BJ (cell line): ENCODE measurements around the gene NUF2. TPM values are rescaled to one million over a fixed set of nuclear protein-coding genes. Genes with fewer than 3 reads are reported as not detected.

Source experiments
- CTCF ChIA-PET: fragments of 350-600 bp; formaldehyde crosslinking; extraction: SDS; loops from one replicate; lab custom pipeline; 2021; ENCODE audit warnings: antibody characterized with exemption, inconsistent platforms; lab: Yijun Ruan, JAX
- POLR2A ChIA-PET: fragments of 300-600 bp; sonication (Branson Sonifier 250); formaldehyde crosslinking; extraction: SDS; loops from one replicate; lab custom pipeline; 2021; ENCODE audit warnings: antibody characterized with exemption; lab: Charles Lee
- DNase-seq: peaks from one replicate; pipeline ENCODE4 v3.0.0-alpha.2; 2011; ENCODE audit warnings: low read depth
- H3K27me3 ChIP-seq: 2 replicates; pipeline ENCODE4 v1.6.0; 2011; ENCODE audit warnings: low read length; ENCODE audit not compliant: control insufficient read depth, insufficient read depth
- H3K36me3 ChIP-seq: 2 replicates; pipeline ENCODE4 v1.5.1; 2011; ENCODE audit warnings: low read length; ENCODE audit not compliant: control insufficient read depth, insufficient read depth
- H3K4me3 ChIP-seq: 2 replicates; pipeline ENCODE4 v1.5.1; 2011; ENCODE audit warnings: low read depth, mild to moderate bottlenecking, control low read depth, low read length
- CTCF ChIP-seq: IDR thresholded peaks from 2 replicates; pipeline ENCODE4 v1.5.1; 2011; ENCODE audit warnings: low read depth, mild to moderate bottlenecking, control low read depth, inconsistent platforms, low read length, moderate library complexity; ENCODE audit not compliant: insufficient read depth
- polyA plus RNA-seq: library from polyadenylated mRNA; depleted of rRNA; stranded (reverse); fragments of >200 nt; gene quantifications from 2 replicates; pipeline ENCODE4 v1.2.3, GENCODE V29; 2011

Gene NUF2
- polyA plus RNA-seq, 1 experiment = 5.9 TPM

GRCh38 chr1:163382395-163382794 is 60.6 kb downstream of the NUF2 start:
- Histone ChIP-seq H3K27me3 (no peaks in the 10 kb centered on the region), H3K4me3 (no peak overlapping the region), H3K36me3 (no peaks in the 10 kb centered on the region)
- no peak for TF ChIP-seq CTCF
- ChIA-PET POLR2A (no interaction called here), CTCF (no interaction called here)
- no peak for DNase-seq

- TF ChIP-seq CTCF = no peak
- ChIA-PET POLR2A (no interaction called here), CTCF (no interaction called here)
- H3K27me3 ChIP-seq = no peaks in the 10 kb centered on the region
- no peak overlapping the region for H3K4me3 ChIP-seq
- no peaks in the 10 kb centered on the region for H3K36me3 ChIP-seq
- DNase-seq = no peak
Observed at GRCh38 chr1:163387146-163387545, 65.4 kb downstream of the NUF2 start.

GRCh38 chr1:163388970-163389369 is 67.2 kb downstream of the NUF2 start:
- POLR2A ChIA-PET = no interaction called here
- Histone ChIP-seq H3K36me3 (no peaks in the 10 kb centered on the region), H3K4me3 (no peak overlapping the region), H3K27me3 (no peaks in the 10 kb centered on the region)
- CTCF ChIA-PET = no interaction called here
- TF ChIP-seq CTCF = no peak
- no peak for DNase-seq

- Histone ChIP-seq H3K4me3 (no peak overlapping the region), H3K36me3 (no peaks in the 10 kb centered on the region), H3K27me3 (peaks cover 2% of the 10 kb centered on the region; the same call in 1 of the 2 replicates)
- POLR2A ChIA-PET = no interaction called here
- TF ChIP-seq CTCF = no peak
- CTCF ChIA-PET = no interaction called here
- no peak for DNase-seq
Observed at GRCh38 chr1:163395790-163396189, 74.0 kb downstream of the NUF2 start.

- H3K27me3 ChIP-seq = peaks cover 2% of the 10 kb centered on the region; the same call in 1 of the 2 replicates
Observed at GRCh38 chr1:163397451-163398200, 75.9 kb downstream of the NUF2 start.

More at GRCh38 chr1:163397451-163398200, 75.9 kb downstream of the NUF2 start:
- TF ChIP-seq CTCF = no peak
- Histone ChIP-seq H3K4me3 (no peak overlapping the region), H3K36me3 (no peaks in the 10 kb centered on the region)
- POLR2A ChIA-PET = no interaction called here
- DNase-seq = no peak
- CTCF ChIA-PET = no interaction called here
